GM12892 (cell line): ENCODE measurements around the gene SLIT3.

Source experiments
- POLR2AphosphoS5 ChIP-seq: IDR thresholded peaks from 2 replicates; pipeline ENCODE4 v1.6.1; 2011; ENCODE audit warnings: low read depth, low read length, control low read depth
- TAF1 ChIP-seq: IDR thresholded peaks from 2 replicates; pipeline ENCODE4 v1.6.1; 2011; ENCODE audit warnings: low read depth, mild to moderate bottlenecking, control low read depth, low read length, borderline replicate concordance

DNA sequence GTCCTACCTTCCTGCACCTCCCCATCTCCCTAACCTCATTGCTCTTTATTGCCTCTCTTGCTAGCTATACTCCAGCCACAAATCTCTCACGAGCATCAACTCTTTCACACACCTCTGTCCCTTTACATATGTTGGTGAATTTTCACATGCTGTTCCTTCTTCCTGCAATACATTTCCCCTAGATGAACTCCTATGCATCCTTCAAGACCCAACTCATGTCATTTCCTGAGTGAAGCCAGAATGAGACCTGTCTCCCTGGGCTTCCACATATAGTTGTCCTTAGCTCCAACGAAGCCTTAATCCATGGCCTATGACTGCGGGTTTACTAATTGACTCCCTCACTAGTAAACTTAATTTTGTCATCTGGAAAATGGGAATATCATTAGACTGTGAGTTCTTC is 424.5 kb downstream of the SLIT3 start:
- no peak for TF ChIP-seq TAF1
- TF ChIP-seq POLR2AphosphoS5 = no peak
